ENCODE data around the gene KIF26A.

The KIF26A gene

GRCh38 chr14:104212206-104213095, 74.1 kb downstream of the KIF26A start:
- DNase-seq, result no peak

GRCh38 chr14:104213301-104214034, 75.1 kb downstream of the KIF26A start:
- no peak for DNase-seq

GRCh38 chr14:104214431-104215218, 76.2 kb downstream of the KIF26A start:
- no peak for DNase-seq

GRCh38 chr14:104215706-104216334, 77.4 kb downstream of the KIF26A start:
- DNase-seq, result no peak

- DNase-seq, result no peak
These were observed 78.1 kb downstream of the KIF26A start for GRCh38 chr14:104216457-104216856.

- DNase-seq, result no peak
These were observed 79.3 kb downstream of the KIF26A start for GRCh38 chr14:104217486-104218360.

- DNase-seq, result no peak
These were observed 80.2 kb downstream of the KIF26A start for GRCh38 chr14:104218361-104219180.

GRCh38 chr14:104219731-104220214, 81.4 kb downstream of the KIF26A start:
- DNase-seq, result no peak

GRCh38 chr14:104220215-104221070, 82.1 kb downstream of the KIF26A start:
- DNase-seq, result no peak

- DNase-seq, result no peak
These were observed 82.8 kb downstream of the KIF26A start for GRCh38 chr14:104221071-104221625.

GRCh38 chr14:104221636-104222369, 83.4 kb downstream of the KIF26A start:
- no peak for DNase-seq

- no peak for DNase-seq
These were observed 84.1 kb downstream of the KIF26A start for GRCh38 chr14:104222396-104223036.

GRCh38 chr14:104223101-104224041, 85.0 kb downstream of the KIF26A start:
- DNase-seq, result peak; percentile 57

- DNase-seq, result no peak
These were observed 85.7 kb downstream of the KIF26A start for GRCh38 chr14:104224131-104224505.

GRCh38 chr14:104224506-104225277, 86.3 kb downstream of the KIF26A start:
- DNase-seq, result peak; percentile 27
